VCaP (cell line): Measurements from ENCODE around the gene F2.

ENCODE experiments used
- H3K27ac ChIP-seq: fragments of 450-650 bp; 2 replicates; pipeline ENCODE4 v1.5.1; 2017
- CTCF ChIP-seq: fragments of 450-650 bp; conservative IDR thresholded peaks from 2 replicates; pipeline ENCODE4 v1.5.1; 2017; ENCODE audit warnings: mild to moderate bottlenecking, moderate library complexity

F2 gene

GRCh38 chr11:46679241-46680163, 39.5 kb upstream of the F2 start:
- no peak overlapping the region for H3K27ac ChIP-seq
- no peak for TF ChIP-seq CTCF

GRCh38 chr11:46680164-46680760, 38.8 kb upstream of the F2 start:
- no peak for TF ChIP-seq CTCF
- no peak overlapping the region for H3K27ac ChIP-seq

GRCh38 chr11:46680815-46681214, 38.2 kb upstream of the F2 start:
- H3K27ac ChIP-seq = no peak overlapping the region
- no peak for TF ChIP-seq CTCF

GRCh38 chr11:46681814-46682213, 37.2 kb upstream of the F2 start:
- TF ChIP-seq CTCF = no peak
- no peak overlapping the region for H3K27ac ChIP-seq

GRCh38 chr11:46682773-46683752, 36.0 kb upstream of the F2 start:
- no peak overlapping the region for H3K27ac ChIP-seq
- TF ChIP-seq CTCF = no peak

- no peak overlapping the region for H3K27ac ChIP-seq
- TF ChIP-seq CTCF = no peak
Measured at GRCh38 chr11:46684367-46684766, 34.6 kb upstream of the F2 start.
